HUES6 (cell line): ENCODE data around the gene FAM20A.

Source experiments
- H3K27ac ChIP-seq: 2 replicates; pipeline ENCODE4 v1.7.0; 2013; ENCODE audit warnings: low read depth, mild to moderate bottlenecking, low read length, inconsistent platforms
- H3K27me3 ChIP-seq: 2 replicates; pipeline ENCODE4 v1.6.1; 2013; ENCODE audit warnings: low read length; ENCODE audit not compliant: control insufficient read depth, insufficient read depth
- H3K36me3 ChIP-seq: 2 replicates; pipeline ENCODE4 v1.6.1; 2013; ENCODE audit warnings: low read length; ENCODE audit not compliant: control insufficient read depth, insufficient read depth
- H3K4me1 ChIP-seq: 2 replicates; pipeline ENCODE4 v1.6.1; 2013; ENCODE audit warnings: low read length; ENCODE audit not compliant: control insufficient read depth, insufficient read depth
- H3K4me3 ChIP-seq: 2 replicates; pipeline ENCODE4 v1.5.1; 2013; ENCODE audit warnings: low read depth, low read length
- H3K9ac ChIP-seq: one replicate; pipeline ENCODE4 v1.6.1; 2013; ENCODE audit warnings: mild to moderate bottlenecking, low read length
- H3K9me3 ChIP-seq: 2 replicates; pipeline ENCODE4 v1.6.1; 2013; ENCODE audit warnings: low read depth, low read length; ENCODE audit not compliant: control insufficient read depth, insufficient read depth

Gene FAM20A

GRCh38 chr17:68623811-68624210 is 22.6 kb upstream of the FAM20A start:
- no peak overlapping the region for H3K4me3 ChIP-seq
- no peak overlapping the region for H3K9ac ChIP-seq
- no peaks in the 10 kb centered on the region for H3K9me3 ChIP-seq
- no peak overlapping the region for H3K27ac ChIP-seq
- H3K4me1 ChIP-seq: peaks cover 5% of the 10 kb centered on the region
- no peaks in the 10 kb centered on the region for H3K36me3 ChIP-seq
- H3K27me3 ChIP-seq: no peaks in the 10 kb centered on the region

- H3K9me3 ChIP-seq: peaks cover 5% of the 10 kb centered on the region; the same call in 1 of the 2 replicates
- H3K9ac ChIP-seq: no peak overlapping the region
- H3K36me3 ChIP-seq: no peaks in the 10 kb centered on the region
- no peak overlapping the region for H3K4me3 ChIP-seq
- H3K27me3 ChIP-seq: no peaks in the 10 kb centered on the region
- no peaks in the 10 kb centered on the region; the same call in 1 of the 2 replicates for H3K4me1 ChIP-seq
- H3K27ac ChIP-seq: no peak overlapping the region
Measured at GRCh38 chr17:68622423-68622822, 21.3 kb upstream of the FAM20A start.

GRCh38 chr17:68621065-68621464 is 19.9 kb upstream of the FAM20A start:
- Histone ChIP-seq H3K36me3 (no peaks in the 10 kb centered on the region), H3K4me3 (no peak overlapping the region), H3K27me3 (no peaks in the 10 kb centered on the region), H3K4me1 (no peaks in the 10 kb centered on the region; the same call in 1 of the 2 replicates), H3K9ac (no peak overlapping the region), H3K9me3 (peaks cover 10% of the 10 kb centered on the region; the same call in 1 of the 2 replicates), H3K27ac (no peak overlapping the region)

- no peaks in the 10 kb centered on the region for H3K36me3 ChIP-seq
- H3K27ac ChIP-seq: no peak overlapping the region
- peaks cover 10% of the 10 kb centered on the region; the same call in 1 of the 2 replicates for H3K9me3 ChIP-seq
- H3K9ac ChIP-seq: no peak overlapping the region
- H3K4me1 ChIP-seq: peaks cover 4% of the 10 kb centered on the region
- no peak overlapping the region for H3K4me3 ChIP-seq
- H3K27me3 ChIP-seq: no peaks in the 10 kb centered on the region
Measured at GRCh38 chr17:68616334-68616733, 15.2 kb upstream of the FAM20A start.

- H3K9ac ChIP-seq: no peak overlapping the region
- H3K9me3 ChIP-seq: peaks cover 23% of the 10 kb centered on the region
- no peak overlapping the region for H3K27ac ChIP-seq
- H3K36me3 ChIP-seq: no peaks in the 10 kb centered on the region
- H3K27me3 ChIP-seq: no peaks in the 10 kb centered on the region
- H3K4me1 ChIP-seq: peaks cover 4% of the 10 kb centered on the region
- no peak overlapping the region for H3K4me3 ChIP-seq
Measured at GRCh38 chr17:68614718-68615117, 13.6 kb upstream of the FAM20A start.

GRCh38 chr17:68613739-68614298 is 12.7 kb upstream of the FAM20A start:
- H3K4me1 ChIP-seq: peaks cover 4% of the 10 kb centered on the region
- no peak overlapping the region for H3K27ac ChIP-seq
- no peak overlapping the region for H3K9ac ChIP-seq
- H3K36me3 ChIP-seq: no peaks in the 10 kb centered on the region; the same call in 1 of the 2 replicates
- H3K9me3 ChIP-seq: peaks cover 31% of the 10 kb centered on the region
- H3K27me3 ChIP-seq: no peaks in the 10 kb centered on the region
- no peak overlapping the region for H3K4me3 ChIP-seq

GRCh38 chr17:68612923-68613292 is 11.7 kb upstream of the FAM20A start:
- no peak overlapping the region for H3K9ac ChIP-seq
- no peak overlapping the region for H3K4me3 ChIP-seq
- H3K9me3 ChIP-seq: peaks cover 32% of the 10 kb centered on the region
- no peaks in the 10 kb centered on the region; the same call in 1 of the 2 replicates for H3K36me3 ChIP-seq
- no peaks in the 10 kb centered on the region for H3K27me3 ChIP-seq
- peaks cover 4% of the 10 kb centered on the region for H3K4me1 ChIP-seq
- no peak overlapping the region for H3K27ac ChIP-seq

- no peak overlapping the region for H3K27ac ChIP-seq
- H3K36me3 ChIP-seq: no peaks in the 10 kb centered on the region; the same call in none of the 2 replicates
Measured at GRCh38 chr17:68612209-68612922, 11.2 kb upstream of the FAM20A start.

GRCh38 chr17:68611353-68612208 is 10.4 kb upstream of the FAM20A start:
- H3K9ac ChIP-seq: no peak overlapping the region

More at GRCh38 chr17:68612209-68612922, 11.2 kb upstream of the FAM20A start:
- Histone ChIP-seq H3K9ac (no peak overlapping the region), H3K4me1 (peaks cover 4% of the 10 kb centered on the region), H3K27me3 (no peaks in the 10 kb centered on the region), H3K4me3 (no peak overlapping the region), H3K9me3 (peaks cover 38% of the 10 kb centered on the region)

GRCh38 chr17:68610554-68610953 is 9.4 kb upstream of the FAM20A start:
- Histone ChIP-seq H3K27me3 (no peaks in the 10 kb centered on the region), H3K4me3 (no peak overlapping the region), H3K36me3 (no peaks in the 10 kb centered on the region; the same call in none of the 2 replicates), H3K27ac (no peak overlapping the region), H3K9ac (no peak overlapping the region), H3K4me1 (peaks cover 5% of the 10 kb centered on the region), H3K9me3 (peaks cover 40% of the 10 kb centered on the region)

More at GRCh38 chr17:68611353-68612208, 10.4 kb upstream of the FAM20A start:
- Histone ChIP-seq H3K4me1 (peaks cover 4% of the 10 kb centered on the region), H3K9me3 (peaks cover 40% of the 10 kb centered on the region), H3K36me3 (no peaks in the 10 kb centered on the region; the same call in none of the 2 replicates), H3K27me3 (no peaks in the 10 kb centered on the region), H3K4me3 (no peak overlapping the region), H3K27ac (no peak overlapping the region)
